Measurements from ENCODE around the gene RPH3AL.

Gene RPH3AL

GRCh38 chr17:326010-326621 lies 26.5 kb downstream of the RPH3AL start:
- TF ChIP-seq POLR2A (IDR thresholded peaks at IDR 0.05; ENCODE audit: extremely low read depth, insufficient read length) (no peak), MYC (IDR thresholded peaks at IDR 0.05; ENCODE audit: low read depth, low read length) (no peak), MAX (IDR thresholded peaks at IDR 0.05; ENCODE audit: low read depth, low read length) (no peak), CTCF (IDR thresholded peaks at IDR 0.05; ENCODE audit: low read depth, low read length) (no peak)
- no peak for DNase-seq (ENCODE audit: low read depth)

GRCh38 chr17:325270-326009 lies 27.2 kb downstream of the RPH3AL start:
- no peak for TF ChIP-seq MAX (IDR thresholded peaks at IDR 0.05; ENCODE audit: low read depth, low read length)
- no peak for TF ChIP-seq CTCF (IDR thresholded peaks at IDR 0.05; ENCODE audit: low read depth, low read length)
- TF ChIP-seq MYC (IDR thresholded peaks at IDR 0.05; ENCODE audit: low read depth, low read length), result no peak
- no peak for TF ChIP-seq POLR2A (IDR thresholded peaks at IDR 0.05; ENCODE audit: extremely low read depth, insufficient read length)
- DNase-seq (ENCODE audit: low read depth), result no peak
- no peak overlapping the region for H3K4me3 ChIP-seq (ENCODE audit: low read depth, low read length)

More at GRCh38 chr17:326010-326621, 26.5 kb downstream of the RPH3AL start:
- no peak overlapping the region for H3K4me3 ChIP-seq (ENCODE audit: low read depth, low read length)

GRCh38 chr17:323721-324571 lies 28.7 kb downstream of the RPH3AL start:
- TF ChIP-seq MAX (IDR thresholded peaks at IDR 0.05; ENCODE audit: low read depth, low read length), result no peak
- TF ChIP-seq POLR2A (IDR thresholded peaks at IDR 0.05; ENCODE audit: extremely low read depth, insufficient read length), result no peak
- TF ChIP-seq CTCF (IDR thresholded peaks at IDR 0.05; ENCODE audit: low read depth, low read length), result no peak
- no peak for TF ChIP-seq MYC (IDR thresholded peaks at IDR 0.05; ENCODE audit: low read depth, low read length)
- H3K4me3 ChIP-seq (ENCODE audit: low read depth, low read length), result no peak overlapping the region
- DNase-seq (ENCODE audit: low read depth), result no peak

GRCh38 chr17:323181-323580 lies 29.4 kb downstream of the RPH3AL start:
- TF ChIP-seq CTCF (IDR thresholded peaks at IDR 0.05; ENCODE audit: low read depth, low read length) (no peak), MYC (IDR thresholded peaks at IDR 0.05; ENCODE audit: low read depth, low read length) (no peak), MAX (IDR thresholded peaks at IDR 0.05; ENCODE audit: low read depth, low read length) (no peak), POLR2A (IDR thresholded peaks at IDR 0.05; ENCODE audit: extremely low read depth, insufficient read length) (no peak)
- DNase-seq (ENCODE audit: low read depth), result no peak
- H3K4me3 ChIP-seq (ENCODE audit: low read depth, low read length), result no peak overlapping the region

GRCh38 chr17:322006-322780 lies 30.4 kb downstream of the RPH3AL start:
- no peak overlapping the region for H3K4me3 ChIP-seq (ENCODE audit: low read depth, low read length)
- no peak for DNase-seq (ENCODE audit: low read depth)
- TF ChIP-seq MYC (IDR thresholded peaks at IDR 0.05; ENCODE audit: low read depth, low read length) (no peak), MAX (IDR thresholded peaks at IDR 0.05; ENCODE audit: low read depth, low read length) (no peak), CTCF (IDR thresholded peaks at IDR 0.05; ENCODE audit: low read depth, low read length) (no peak), POLR2A (IDR thresholded peaks at IDR 0.05; ENCODE audit: extremely low read depth, insufficient read length) (no peak)

All from NB4 (cell line).